ENCODE measurements around the gene TMX1. TPM values are rescaled to one million over a fixed set of nuclear protein-coding genes. Genes with fewer than 3 reads are reported as not detected.

TMX1 gene
- total and polyA plus RNA-seq, 4 donors, result 11.6 to 22.8 (median 19.4) TPM

GRCh38 chr14:51289169-51289568, 49.1 kb downstream of the TMX1 start:
- no peak overlapping the region for H3K9ac ChIP-seq (ENCODE audit: low read depth in 1 of 2, low read length in 2 of 2)
- no peak for DNase-seq (ENCODE audit: low spot score)
- no peaks in the 10 kb centered on the region for H3K4me1 ChIP-seq (ENCODE audit: control insufficient read depth in 4 of 4, insufficient read depth in 4 of 4, low read length in 3 of 4)
- no peaks in the 10 kb centered on the region for H3K36me3 ChIP-seq (ENCODE audit: control insufficient read depth in 4 of 4, insufficient read depth in 3 of 4, low read depth in 1 of 4, low read length in 3 of 4)
- no peaks in the 10 kb centered on the region for H3K27me3 ChIP-seq (ENCODE audit: control insufficient read depth in 4 of 4, insufficient read depth in 4 of 4, low read length in 3 of 4)
- H3K4me3 ChIP-seq (ENCODE audit: low read depth in 1 of 3, low read length in 3 of 3), result no peak overlapping the region
- TF ChIP-seq CTCF (IDR thresholded peaks at IDR 0.05; ENCODE audit: low read depth, low read length, missing input control), result no peak
- no peak for TF ChIP-seq FOXA2 (IDR thresholded peaks at IDR 0.05)
- TF ChIP-seq ATF3 (IDR thresholded peaks at IDR 0.05), result no peak
- TF ChIP-seq REST (IDR thresholded peaks at IDR 0.05), result no peak
- no peak for TF ChIP-seq ZBTB33 (IDR thresholded peaks at IDR 0.05)
- no peak for TF ChIP-seq FOXA1 (IDR thresholded peaks at IDR 0.05)
- TF ChIP-seq RAD21 (IDR thresholded peaks at IDR 0.05), result no peak
- TF ChIP-seq NR2F2 (IDR thresholded peaks at IDR 0.05), result no peak
- TF ChIP-seq TAF1 (conservative IDR thresholded peaks at IDR 0.05), result no peak
- TF ChIP-seq HNF4G (IDR thresholded peaks at IDR 0.05), result no peak
- H3K27ac ChIP-seq (ENCODE audit: low read depth in 1 of 2, low read length in 2 of 2), result no peak overlapping the region
- H3K9me3 ChIP-seq (ENCODE audit: control insufficient read depth in 4 of 4, low read length in 3 of 4), result no peaks in the 10 kb centered on the region

GRCh38 chr14:51290132-51290531, 50.1 kb downstream of the TMX1 start:
- Histone ChIP-seq H3K9me3 (ENCODE audit: control insufficient read depth in 4 of 4, low read length in 3 of 4) (no peaks in the 10 kb centered on the region), H3K27me3 (ENCODE audit: control insufficient read depth in 4 of 4, insufficient read depth in 4 of 4, low read length in 3 of 4) (no peaks in the 10 kb centered on the region), H3K9ac (ENCODE audit: low read depth in 1 of 2, low read length in 2 of 2) (no peak overlapping the region), H3K36me3 (ENCODE audit: control insufficient read depth in 4 of 4, insufficient read depth in 3 of 4, low read depth in 1 of 4, low read length in 3 of 4) (no peaks in the 10 kb centered on the region), H3K27ac (ENCODE audit: low read depth in 1 of 2, low read length in 2 of 2) (no peak overlapping the region), H3K4me1 (ENCODE audit: control insufficient read depth in 4 of 4, insufficient read depth in 4 of 4, low read length in 3 of 4) (no peaks in the 10 kb centered on the region), H3K4me3 (ENCODE audit: low read depth in 1 of 3, low read length in 3 of 3) (no peak overlapping the region)
- no peak for DNase-seq (ENCODE audit: low spot score)
- TF ChIP-seq SP1 (IDR thresholded peaks at IDR 0.05) (no peak), CTCF (IDR thresholded peaks at IDR 0.05; ENCODE audit: low read depth, low read length, missing input control) (no peak), RXRA (IDR thresholded peaks at IDR 0.05) (no peak)
- WGBS, result 97% methylated on average over 1 of the region's 1 CpG

All from liver (tissue), 9 donors.